Smooth muscle cell (in vitro differentiated cells): Measurements from ENCODE around the gene NAA38. TPM values are rescaled to one million over a fixed set of nuclear protein-coding genes. Genes with fewer than 3 reads are reported as not detected.
A peak's percentile ranks its signal among the peaks of the same experiment; 100 is the strongest.

Experiments used
- DNase-seq: peaks from one replicate; lab custom pipeline; 2025; ENCODE audit not compliant: unreplicated experiment; lab: John Stamatoyannopoulos, UW
- H2AFZ ChIP-seq: fragments of 200-600 bp; sonication (generic); 2 replicates; pipeline ENCODE4 v1.6.0; 2016; ENCODE audit warnings: antibody characterized with exemption, low read depth, mild to moderate bottlenecking
- H3F3A ChIP-seq: fragments of 200-600 bp; sonication (generic); 2 replicates; pipeline ENCODE4 v1.6.0; 2017; ENCODE audit warnings: antibody characterized with exemption, low read depth
- H3K27ac ChIP-seq: fragments of 200-600 bp; sonication (generic); 2 replicates; pipeline ENCODE4 v1.5.1; 2016; ENCODE audit warnings: low read depth, mild to moderate bottlenecking
- H3K27me3 ChIP-seq: fragments of 200-600 bp; sonication (generic); 2 replicates; pipeline ENCODE4 v1.6.1; 2016; ENCODE audit warnings: low read depth, mild to moderate bottlenecking
- H3K36me3 ChIP-seq: fragments of 200-600 bp; sonication (generic); 2 replicates; pipeline ENCODE4 v1.5.1; 2016; ENCODE audit warnings: low read depth
- H3K4me1 ChIP-seq: fragments of 200-600 bp; sonication (generic); 2 replicates; pipeline ENCODE4 v1.5.1; 2016; ENCODE audit warnings: low read depth
- H3K4me2 ChIP-seq: fragments of 200-600 bp; sonication (generic); 2 replicates; pipeline ENCODE4 v1.6.0; 2016; ENCODE audit warnings: mild to moderate bottlenecking
- H3K4me3 ChIP-seq: fragments of 200-600 bp; sonication (generic); 2 replicates; pipeline ENCODE4 v1.5.1; 2016; ENCODE audit warnings: mild to moderate bottlenecking
- H3K79me2 ChIP-seq: fragments of 200-600 bp; sonication (generic); 2 replicates; pipeline ENCODE4 v1.6.0; 2016; ENCODE audit warnings: low read depth, mild to moderate bottlenecking
- H3K9ac ChIP-seq: fragments of 200-600 bp; sonication (generic); 2 replicates; pipeline ENCODE4 v1.6.0; 2016; ENCODE audit warnings: low read depth
- H3K9me3 ChIP-seq: fragments of 200-600 bp; sonication (generic); replicated peaks from 2 replicates; pipeline ENCODE4 v1.5.1; 2016; ENCODE audit warnings: low read depth
- H4K20me1 ChIP-seq: fragments of 200-600 bp; sonication (generic); 2 replicates; pipeline ENCODE4 v1.6.0; 2016; ENCODE audit warnings: low read depth
- WGBS: methylation state at CpG from one replicate; pipeline ENCODE4 v1.1.7; 2016; ENCODE audit warnings: low lambda C conversion rate; 5-methylcytosine and 5-hydroxymethylcytosine counted together
- polyA plus RNA-seq: library from polyadenylated mRNA; unstranded; fragments of >200 nt; fragmentation: Nextera tagmentation; extraction: Ambion mirVana; gene quantifications from 2 replicates; pipeline ENCODE4 v1.2.1, GENCODE V29; 2016
- total RNA-seq: library from RNA; depleted of rRNA; stranded (reverse); fragments of >200 nt; gene quantifications from 2 replicates; pipeline ENCODE4 v1.2.3, GENCODE V29; 2014
- TF ChIP-seq, protein P1 (sequence below): fragments of 200-600 bp; sonication (generic); IDR thresholded peaks from 2 replicates; pipeline ENCODE4 v1.5.1; 2017; ENCODE audit warnings: borderline replicate concordance, mild to moderate bottlenecking, antibody characterized with exemption; ENCODE audit not compliant: insufficient read depth, poor library complexity, severe bottlenecking

The NAA38 gene
- total and polyA plus RNA-seq, 2 experiments from 2014 or later, result 76.4 to 99.4 TPM

DNA sequence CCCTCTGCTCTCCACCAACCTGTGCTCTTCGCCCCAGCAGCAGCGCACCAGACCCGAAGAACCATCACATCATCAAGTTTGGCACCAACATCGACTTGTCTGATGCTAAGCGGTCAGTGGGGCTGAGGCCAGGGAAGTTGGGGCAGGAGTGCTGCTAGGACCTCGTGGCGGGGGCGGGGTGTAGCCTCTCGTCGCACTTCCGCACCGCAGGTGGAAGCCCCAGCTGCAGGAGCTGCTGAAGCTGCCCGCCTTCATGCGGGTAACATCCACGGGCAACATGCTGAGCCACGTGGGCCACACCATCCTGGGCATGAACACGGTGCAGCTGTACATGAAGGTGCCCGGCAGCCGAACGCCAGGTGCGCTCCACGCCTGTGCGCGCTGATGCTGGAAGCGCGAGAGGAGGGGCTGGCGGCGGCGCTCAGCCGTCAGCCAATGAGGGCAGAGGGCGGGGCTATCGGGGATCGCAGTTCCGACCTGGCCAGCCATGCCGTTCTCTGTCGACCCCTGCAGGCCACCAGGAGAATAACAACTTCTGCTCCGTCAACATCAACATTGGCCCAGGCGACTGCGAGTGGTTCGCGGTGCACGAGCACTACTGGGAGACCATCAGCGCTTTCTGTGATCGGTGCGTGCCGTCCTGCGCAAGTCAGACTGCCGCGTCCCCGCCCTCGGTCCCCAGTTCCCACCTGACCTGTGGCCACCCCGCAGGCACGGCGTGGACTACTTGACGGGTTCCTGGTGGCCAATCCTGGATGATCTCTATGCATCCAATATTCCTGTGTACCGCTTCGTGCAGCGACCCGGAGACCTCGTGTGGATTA, 5.7 kb downstream of the NAA38 start:
- Histone ChIP-seq H3K79me2 (peaks cover 42% of the 10 kb centered on the region), H3K9me3 (no peaks in the 10 kb centered on the region), H3K9ac (no peak overlapping the region), H3K4me3 (no peak overlapping the region), H3K27me3 (no peaks in the 10 kb centered on the region), H4K20me1 (peaks cover 98% of the 10 kb centered on the region), H3F3A (peaks cover 41% of the 10 kb centered on the region), H3K27ac (no peak overlapping the region), H2AFZ (no peak overlapping the region), H3K4me2 (no peak overlapping the region), H3K4me1 (peaks cover 32% of the 10 kb centered on the region), H3K36me3 (no peaks in the 10 kb centered on the region)
- 33% methylated on average over 60 of the region's 60 CpGs for WGBS
- DNase-seq, result peak; percentile 59
- TF ChIP-seq, protein P1, sequence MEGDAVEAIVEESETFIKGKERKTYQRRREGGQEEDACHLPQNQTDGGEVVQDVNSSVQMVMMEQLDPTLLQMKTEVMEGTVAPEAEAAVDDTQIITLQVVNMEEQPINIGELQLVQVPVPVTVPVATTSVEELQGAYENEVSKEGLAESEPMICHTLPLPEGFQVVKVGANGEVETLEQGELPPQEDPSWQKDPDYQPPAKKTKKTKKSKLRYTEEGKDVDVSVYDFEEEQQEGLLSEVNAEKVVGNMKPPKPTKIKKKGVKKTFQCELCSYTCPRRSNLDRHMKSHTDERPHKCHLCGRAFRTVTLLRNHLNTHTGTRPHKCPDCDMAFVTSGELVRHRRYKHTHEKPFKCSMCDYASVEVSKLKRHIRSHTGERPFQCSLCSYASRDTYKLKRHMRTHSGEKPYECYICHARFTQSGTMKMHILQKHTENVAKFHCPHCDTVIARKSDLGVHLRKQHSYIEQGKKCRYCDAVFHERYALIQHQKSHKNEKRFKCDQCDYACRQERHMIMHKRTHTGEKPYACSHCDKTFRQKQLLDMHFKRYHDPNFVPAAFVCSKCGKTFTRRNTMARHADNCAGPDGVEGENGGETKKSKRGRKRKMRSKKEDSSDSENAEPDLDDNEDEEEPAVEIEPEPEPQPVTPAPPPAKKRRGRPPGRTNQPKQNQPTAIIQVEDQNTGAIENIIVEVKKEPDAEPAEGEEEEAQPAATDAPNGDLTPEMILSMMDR, result peak; percentile 90

DNA sequence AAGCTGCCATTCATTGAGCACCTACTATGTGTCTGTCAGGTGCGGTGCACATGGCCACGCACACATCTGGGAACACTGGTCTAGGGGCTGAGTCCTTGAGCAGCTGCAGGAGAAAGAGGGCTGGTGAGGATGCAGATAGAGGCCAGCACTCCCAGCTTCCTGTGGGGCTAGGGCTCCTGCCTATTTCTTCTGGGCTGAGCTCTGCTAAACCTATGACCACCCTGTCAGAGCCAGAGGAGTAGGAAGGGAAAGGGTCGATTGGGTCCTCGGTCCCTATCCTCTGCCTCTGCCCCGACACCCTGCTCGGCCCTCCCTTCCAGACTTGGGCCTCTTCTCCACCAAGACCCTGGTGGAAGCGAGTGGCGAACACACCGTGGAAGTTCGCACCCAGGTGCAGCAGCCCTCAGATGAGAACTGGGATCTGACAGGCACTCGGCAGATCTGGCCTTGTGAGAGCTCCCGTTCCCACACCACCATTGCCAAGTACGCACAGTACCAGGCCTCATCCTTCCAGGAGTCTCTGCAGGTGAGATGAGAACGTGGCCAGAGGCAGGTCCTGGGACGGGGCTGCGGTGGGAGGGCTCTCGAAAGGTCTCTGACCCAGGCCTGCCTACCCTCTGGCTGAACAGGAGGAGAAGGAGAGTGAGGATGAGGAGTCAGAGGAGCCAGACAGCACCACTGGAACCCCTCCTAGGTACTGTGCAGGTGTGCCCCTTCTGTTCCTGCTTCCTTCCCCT, 6.5 kb downstream of the NAA38 start:
- Histone ChIP-seq H2AFZ (no peak overlapping the region), H3K27me3 (no peaks in the 10 kb centered on the region), H3K9ac (no peak overlapping the region), H3K4me1 (peaks cover 25% of the 10 kb centered on the region), H3K36me3 (no peaks in the 10 kb centered on the region), H3F3A (peaks cover 33% of the 10 kb centered on the region), H3K4me3 (no peak overlapping the region), H3K9me3 (no peaks in the 10 kb centered on the region), H3K27ac (no peak overlapping the region), H3K79me2 (peaks cover 48% of the 10 kb centered on the region), H4K20me1 (peaks cover 98% of the 10 kb centered on the region), H3K4me2 (no peak overlapping the region)
- DNase-seq, result no peak
- TF ChIP-seq, protein P1, result no peak
- 96% methylated on average over 17 of the region's 17 CpGs for WGBS

DNA sequence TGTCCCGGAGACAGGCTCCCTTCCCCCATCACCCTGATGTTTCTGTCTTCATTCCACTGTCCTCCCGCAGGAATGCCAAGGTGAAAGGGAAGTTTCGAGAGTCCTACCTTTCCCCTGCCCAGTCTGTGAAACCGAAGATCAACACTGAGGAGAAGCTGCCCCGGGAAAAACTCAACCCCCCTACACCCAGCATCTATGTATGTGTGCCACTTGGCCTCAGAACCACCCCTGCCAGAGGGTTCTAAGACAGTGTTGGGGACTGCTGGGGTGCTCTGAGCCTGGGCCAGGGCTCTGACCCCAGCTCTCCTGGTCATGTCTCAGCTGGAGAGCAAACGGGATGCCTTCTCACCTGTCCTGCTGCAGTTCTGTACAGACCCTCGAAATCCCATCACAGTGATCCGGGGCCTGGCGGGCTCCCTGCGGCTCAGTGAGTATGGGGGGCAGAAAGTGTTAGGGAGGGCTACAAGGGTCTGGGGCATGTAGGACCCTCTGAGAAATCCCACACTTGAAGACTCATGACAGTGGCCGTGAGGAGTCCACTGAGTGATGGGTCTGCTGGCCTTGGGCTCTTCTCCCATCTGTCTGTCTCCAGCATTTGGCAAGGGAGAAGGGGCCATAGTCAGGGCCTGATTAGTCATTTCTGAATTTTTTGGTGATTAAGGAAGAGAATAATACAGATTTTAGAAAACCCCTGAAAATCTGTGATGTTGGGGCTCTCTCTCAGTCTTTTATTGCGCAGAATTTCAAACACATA, 7.4 kb downstream of the NAA38 start:
- Histone ChIP-seq H3K9me3 (no peaks in the 10 kb centered on the region), H3F3A (peaks cover 25% of the 10 kb centered on the region), H3K4me1 (peaks cover 21% of the 10 kb centered on the region), H3K4me3 (no peak overlapping the region), H3K27me3 (no peaks in the 10 kb centered on the region), H2AFZ (no peak overlapping the region), H3K79me2 (peaks cover 58% of the 10 kb centered on the region), H3K27ac (no peak overlapping the region), H4K20me1 (peaks cover 98% of the 10 kb centered on the region), H3K9ac (no peak overlapping the region), H3K4me2 (no peak overlapping the region), H3K36me3 (no peaks in the 10 kb centered on the region)
- DNase-seq, result no peak
- TF ChIP-seq, protein P1, result no peak
- WGBS, result 95% methylated on average over 12 of the region's 12 CpGs
